Stimulated activated CD4-positive, alpha-beta T cell treated with anti-CD3 and anti-CD28 coated beads, Interleukin-12 subunit alpha, Interleukin-12 subunit beta, amount 100 ng/mL, for 48 hours (primary cell): Measurements from ENCODE around the gene CDC42BPA.

Experiments used
- DNase-seq, 3 donors: peaks; one replicate each; pipeline ENCODE4 v3.0.0-alpha.2; 2020; ENCODE audit warnings: low read depth in 2 of 3, low spot score in 1 of 3

Gene CDC42BPA

DNA sequence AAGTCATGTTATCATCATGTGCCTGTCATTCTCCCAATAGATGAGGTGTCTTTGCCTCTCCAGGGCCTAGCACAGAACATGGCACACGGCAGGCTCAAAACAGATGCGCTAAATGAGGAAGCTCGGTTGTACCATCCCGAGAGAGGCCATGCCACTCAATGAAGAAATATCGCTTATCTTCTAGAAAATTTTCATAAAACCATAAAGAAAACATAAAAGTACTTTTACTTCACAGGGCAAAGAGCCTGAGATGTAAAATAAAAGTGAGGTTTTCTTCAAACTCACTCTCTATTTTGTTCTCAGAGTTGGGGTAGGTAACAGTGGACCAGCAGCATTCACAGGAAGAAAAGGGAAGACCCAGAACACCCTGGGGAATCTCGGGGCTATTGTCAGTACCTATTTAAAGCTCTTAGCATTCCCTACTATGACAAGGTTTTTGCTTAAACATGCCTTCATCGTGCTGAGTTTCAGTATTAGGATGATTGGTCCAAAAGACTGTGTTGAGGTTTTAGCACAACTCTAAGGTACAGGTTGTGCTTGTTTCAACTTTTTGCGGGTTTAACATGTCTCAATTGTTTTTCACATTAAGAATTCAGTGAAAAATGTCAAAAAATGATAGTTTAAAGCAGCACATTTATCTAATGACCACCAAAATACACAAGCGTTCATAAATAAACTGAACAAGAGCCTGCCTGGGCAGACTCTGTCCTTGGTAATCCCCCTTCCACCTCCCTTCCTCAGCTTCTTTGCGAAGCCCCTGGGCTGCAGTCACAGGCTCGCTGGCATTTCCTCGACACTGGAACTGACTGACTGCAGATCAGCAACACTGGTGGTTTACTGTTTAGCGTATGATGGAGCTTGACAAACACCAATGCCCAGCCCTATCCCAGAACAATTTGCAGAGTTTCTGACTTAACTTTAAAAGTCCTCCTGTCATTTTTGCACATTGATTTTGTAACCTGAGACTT, 322.6 kb downstream of the CDC42BPA start:
- no peak for DNase-seq

DNA sequence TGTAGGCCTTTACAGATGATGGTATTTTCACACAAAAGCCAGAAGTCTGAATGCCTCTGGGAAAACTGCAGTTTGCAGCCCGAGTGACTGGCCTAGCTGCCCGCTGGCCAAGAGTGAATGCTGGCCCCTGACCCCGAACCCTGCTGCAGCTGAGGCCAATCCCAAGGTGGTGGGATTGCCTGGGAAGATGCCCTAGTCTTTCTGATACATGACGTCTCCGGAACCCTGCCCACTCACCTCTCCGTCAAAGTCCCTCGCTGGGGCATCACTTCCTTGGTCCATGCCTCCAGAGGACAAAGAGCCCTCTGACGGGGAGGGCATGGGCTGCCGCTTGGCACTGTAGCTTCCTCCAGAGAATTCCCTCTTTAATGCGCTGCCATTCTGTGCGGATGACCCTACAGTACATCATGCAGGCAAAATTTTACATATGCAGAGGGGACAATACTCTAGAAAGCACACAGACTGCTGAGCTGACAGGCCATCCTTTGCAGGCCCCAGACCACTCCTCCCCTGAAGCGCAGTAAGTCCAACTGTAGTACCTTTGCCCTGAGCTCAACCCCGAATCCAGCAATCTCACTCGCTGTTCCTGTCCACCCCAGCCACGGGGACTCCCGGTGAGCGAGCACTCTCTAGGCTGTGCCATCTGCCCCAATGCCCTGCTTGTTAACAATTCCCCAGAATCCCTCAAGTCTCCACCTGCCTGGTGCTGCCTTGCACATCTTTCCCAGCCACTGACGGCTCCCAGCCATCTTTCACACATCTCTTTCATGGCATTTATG, 323.5 kb downstream of the CDC42BPA start:
- DNase-seq, result no peak

GRCh38 chr1:226993814-226994585, 324.3 kb downstream of the CDC42BPA start:
- no peak for DNase-seq

- no peak for DNase-seq
Observed at GRCh38 chr1:226991920-226992319, 326.4 kb downstream of the CDC42BPA start.

GRCh38 chr1:226990133-226990716, 328.1 kb downstream of the CDC42BPA start:
- peak; percentile 37 to 55 (median 49) for DNase-seq

GRCh38 chr1:226989085-226989920, 329.0 kb downstream of the CDC42BPA start:
- DNase-seq, result no peak

GRCh38 chr1:226988334-226988666, 330.0 kb downstream of the CDC42BPA start:
- no peak for DNase-seq

DNA sequence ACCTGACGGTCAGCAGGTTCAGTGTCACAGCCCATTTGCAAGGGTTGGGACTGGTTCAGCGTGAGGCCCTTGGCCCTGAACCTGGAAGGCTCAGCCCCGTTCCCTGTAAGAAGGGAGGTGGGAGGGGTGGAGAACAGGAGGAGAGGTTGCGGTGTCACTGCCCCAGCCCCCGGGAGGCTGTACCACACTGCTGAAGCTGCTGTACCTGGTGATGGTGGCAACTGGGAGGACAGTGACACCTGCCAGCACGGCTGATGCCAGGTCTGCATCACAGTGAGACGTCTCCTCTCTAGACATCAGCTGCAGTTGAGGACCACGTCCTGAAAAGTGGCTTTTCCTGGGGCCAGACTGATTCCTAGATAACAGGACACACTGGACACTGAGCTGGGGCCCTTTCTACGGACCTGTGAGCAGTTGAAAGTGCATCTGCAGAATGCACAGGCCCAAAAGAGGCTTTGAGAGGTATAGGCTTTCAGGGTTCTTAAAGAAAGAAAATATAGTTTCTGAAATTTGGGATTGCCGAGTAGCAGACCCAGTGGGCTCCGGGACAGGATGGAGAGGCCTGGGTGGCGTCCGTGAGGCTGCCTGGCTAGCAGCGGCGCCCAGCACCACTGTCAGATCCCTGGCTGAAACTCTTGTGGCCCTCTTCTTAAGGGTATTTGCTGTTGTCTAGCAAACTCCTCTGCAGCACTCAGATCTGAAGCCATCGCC, 330.5 kb downstream of the CDC42BPA start:
- no peak for DNase-seq

DNA sequence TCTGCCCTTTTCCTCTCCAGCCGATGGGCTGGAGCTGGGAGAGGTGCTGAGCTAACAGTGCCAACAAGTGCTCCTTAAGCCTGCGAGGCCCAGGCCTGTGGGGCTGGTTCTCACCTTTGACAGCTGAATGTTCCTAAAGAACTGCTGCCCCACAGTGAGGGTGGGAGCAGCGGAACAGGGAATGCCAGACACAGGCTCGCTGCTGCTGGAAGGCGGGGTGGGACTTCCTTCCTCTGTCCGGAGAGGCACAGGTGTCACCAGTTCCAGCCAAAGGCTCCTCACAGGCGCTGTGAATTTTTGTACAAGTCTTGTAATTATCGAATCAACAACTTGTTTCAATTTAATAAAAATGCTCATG, 331.1 kb downstream of the CDC42BPA start:
- DNase-seq, result no peak

- DNase-seq, result no peak
Observed at GRCh38 chr1:226986496-226987178, 331.7 kb downstream of the CDC42BPA start.

- no peak for DNase-seq
Observed at GRCh38 chr1:226985839-226986463, 332.3 kb downstream of the CDC42BPA start.

GRCh38 chr1:226985239-226985838, 333.0 kb downstream of the CDC42BPA start:
- DNase-seq, result no peak

DNA sequence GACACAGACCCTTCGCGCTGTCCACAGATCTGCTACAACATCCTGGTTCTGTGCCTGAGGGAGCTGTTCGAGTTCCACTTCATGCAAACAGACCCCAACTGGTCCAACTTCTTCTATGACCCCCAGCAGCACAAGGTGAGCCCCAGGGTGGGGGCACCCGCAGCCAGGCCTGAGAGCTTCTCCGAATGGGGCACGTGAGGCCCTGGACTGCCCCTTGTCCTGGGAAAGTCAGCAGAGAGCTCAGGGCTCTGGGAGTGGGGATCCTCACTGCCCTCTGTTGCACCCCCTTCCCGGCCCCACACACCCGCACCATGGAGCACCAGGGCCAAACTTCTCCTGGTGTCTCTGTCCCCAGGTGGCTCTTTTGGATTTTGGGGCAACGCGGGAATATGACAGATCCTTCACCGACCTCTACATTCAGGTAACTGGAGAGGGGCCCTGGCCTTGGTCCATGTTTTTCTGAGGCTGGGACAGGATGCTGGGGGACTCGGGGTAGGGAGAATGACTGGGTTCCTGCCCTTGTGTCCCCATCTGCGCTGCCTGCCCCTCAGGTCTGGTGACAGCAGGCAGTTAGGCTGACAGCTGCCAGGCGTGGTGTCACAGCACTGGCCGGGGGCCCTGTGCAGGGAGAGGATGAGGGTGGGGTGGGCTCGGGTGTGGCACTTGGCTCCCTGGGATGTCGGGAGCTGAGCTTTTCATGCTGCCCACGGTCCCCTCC, 333.6 kb downstream of the CDC42BPA start:
- DNase-seq, result no peak

DNA sequence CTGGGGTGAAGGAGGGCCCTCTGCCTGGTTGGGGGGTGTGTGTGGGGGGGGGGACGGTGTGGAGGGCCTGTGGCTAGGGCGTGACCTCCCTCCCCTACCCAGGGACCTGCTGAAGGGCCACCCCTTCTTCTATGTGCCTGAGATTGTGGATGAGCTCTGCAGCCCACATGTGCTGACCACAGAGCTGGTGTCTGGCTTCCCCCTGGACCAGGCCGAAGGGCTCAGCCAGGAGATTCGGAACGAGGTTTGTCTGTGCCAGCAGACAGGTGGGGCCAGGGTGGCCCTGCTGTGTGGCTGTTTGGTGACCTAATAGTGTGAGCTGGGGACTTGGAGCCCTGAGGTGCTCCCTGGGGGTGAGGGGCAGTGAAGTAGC, 334.3 kb downstream of the CDC42BPA start:
- no peak for DNase-seq

- no peak for DNase-seq
Observed at GRCh38 chr1:226983247-226983991, 334.9 kb downstream of the CDC42BPA start.

DNA sequence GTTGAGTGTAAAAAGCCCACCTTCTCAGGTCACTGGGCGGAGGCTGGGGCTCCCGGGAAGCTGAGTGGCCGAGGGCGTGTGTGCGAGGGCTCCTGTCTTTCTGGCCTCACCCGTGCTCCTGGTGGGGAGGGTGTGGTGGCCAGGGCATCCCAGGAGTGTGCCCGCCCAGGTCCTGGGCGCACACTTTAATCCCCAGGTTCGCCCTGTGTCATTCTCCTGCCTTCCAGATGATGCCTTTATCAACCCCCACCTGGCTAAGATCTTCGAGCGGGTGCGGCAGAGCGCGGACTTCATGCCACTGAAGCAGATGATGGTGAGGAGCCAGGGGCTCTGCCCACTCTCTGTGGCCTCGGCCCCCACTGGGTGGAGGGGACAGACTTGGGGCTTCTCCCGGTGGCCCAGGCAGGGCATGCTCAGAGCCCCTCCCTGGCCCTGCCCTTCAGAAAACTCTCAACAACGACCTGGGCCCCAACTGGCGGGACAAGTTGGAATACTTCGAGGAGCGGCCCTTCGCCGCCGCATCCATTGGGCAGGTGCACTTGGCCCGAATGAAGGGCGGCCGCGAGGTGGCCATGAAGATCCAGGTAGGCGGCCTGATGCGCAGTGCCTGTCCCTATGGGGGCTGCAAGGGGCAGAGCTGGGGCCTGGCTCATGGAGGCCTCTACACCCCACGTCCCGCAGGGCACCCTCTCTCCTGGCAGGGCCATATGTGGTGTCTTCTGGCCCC, 335.7 kb downstream of the CDC42BPA start:
- no peak for DNase-seq
